Panc1 (cell line): ENCODE measurements around the gene MYO3B. TPM values are rescaled to one million over a fixed set of nuclear protein-coding genes. Genes with fewer than 3 reads are reported as not detected.

Experiments
- ATAC-seq: fragments of 200-7000 bp; cut with Tn5 transposase; 2 replicates; pipeline ENCODE4 v1.9.1; 2020; ENCODE audit warnings: mild to moderate bottlenecking, moderate library complexity
- BruUV-seq: library from RNA; stranded (reverse); fragments of 400-500 nt; replicated peaks from 2 replicates; lab custom pipeline; 2021; lab: Mats Ljungman, UMichigan
- CTCF ChIA-PET: fragments of 300-600 bp; sonication (Branson Sonifier 250); formaldehyde crosslinking; loops from one replicate; lab custom pipeline; 2022; ENCODE audit warnings: antibody characterized with exemption; lab: Charles Lee
- POLR2A ChIA-PET: fragments of 300-600 bp; sonication (Branson Sonifier 250); formaldehyde crosslinking; loops from one replicate; lab custom pipeline; 2022; ENCODE audit warnings: antibody characterized with exemption; lab: Charles Lee
- DNase-seq: peaks from one replicate; pipeline ENCODE4 v3.0.0-alpha.2; 2010; ENCODE audit warnings: low read depth, low spot score
- H3K27ac ChIP-seq: 2 replicates; pipeline ENCODE4 v1.5.1; 2011; ENCODE audit warnings: mild to moderate bottlenecking, low read length, inconsistent platforms
- H3K27me3 ChIP-seq: fragments of 200-500 bp; sonication (Bioruptor generic); 2 replicates; pipeline ENCODE4 v1.6.0; 2014; ENCODE audit warnings: low read length, inconsistent platforms; ENCODE audit not compliant: control insufficient read depth, insufficient read depth
- H3K36me3 ChIP-seq: fragments of 200-500 bp; sonication (Bioruptor generic); 2 replicates; pipeline ENCODE4 v1.5.1; 2014; ENCODE audit warnings: inconsistent platforms, mild to moderate bottlenecking, low read length, moderate library complexity; ENCODE audit not compliant: control insufficient read depth, insufficient read depth
- H3K4me1 ChIP-seq: 2 replicates; pipeline ENCODE4 v1.5.1; 2011; ENCODE audit warnings: inconsistent platforms, mild to moderate bottlenecking, low read length, moderate library complexity; ENCODE audit not compliant: control insufficient read depth, insufficient read depth
- H3K4me3 ChIP-seq, 2 experiments: 2 replicates each; pipeline ENCODE4 v1.5.1; 2011 to 2012; ENCODE audit warnings: low read depth in 2 of 2, low read length in 2 of 2, mild to moderate bottlenecking in 2 of 2, inconsistent platforms in 1 of 2, moderate library complexity in 1 of 2
- H3K9me3 ChIP-seq: fragments of 200-500 bp; sonication (Bioruptor generic); 2 replicates; pipeline ENCODE4 v1.5.1; 2014; ENCODE audit warnings: low read depth, mild to moderate bottlenecking, inconsistent platforms, low read length, moderate library complexity; ENCODE audit not compliant: control insufficient read depth, insufficient read depth
- POLR2AphosphoS5 ChIP-seq: IDR thresholded peaks from 2 replicates; pipeline ENCODE4 v1.6.1; 2012; ENCODE audit warnings: mild to moderate bottlenecking, low read depth, low read length, moderate library complexity
- SIN3A ChIP-seq: IDR thresholded peaks from 2 replicates; pipeline ENCODE4 v1.6.1; 2012; ENCODE audit warnings: low read depth, mild to moderate bottlenecking, low read length, moderate library complexity, borderline replicate concordance; ENCODE audit not compliant: insufficient read depth
- TCF7L2 ChIP-seq: IDR thresholded peaks from 2 replicates; pipeline ENCODE4 v1.6.1; 2011; ENCODE audit warnings: mild to moderate bottlenecking, low read depth, low read length, inconsistent platforms
- in situ Hi-C: cut with HindIII; loops from 2 replicates; pipeline ENCODE4 v1.10.0; 2016; ENCODE audit warnings: low sequenced_read_pairs, low pct_unique_long_range_greater_than_20kb
- intact Hi-C: fragments of 100-400 bp; cut with micrococcal nuclease; formaldehyde crosslinking; loops from one replicate; pipeline ENCODE4 v1.10.0; 2022; ENCODE audit not compliant: unreplicated experiment
- total RNA-seq: library from RNA; stranded (reverse); gene quantifications from one replicate; pipeline ENCODE4 v1.2.1, GENCODE V29; 2021; ENCODE audit not compliant: unreplicated experiment
- TF ChIP-seq, protein P1 (sequence below), 2 experiments: IDR thresholded peaks; 2 replicates each; pipeline ENCODE4 v1.6.1; 2011 to 2012; ENCODE audit warnings: low read depth in 2 of 2, control low read depth in 1 of 2, low read length in 1 of 2, mild to moderate bottlenecking in 1 of 2, moderate library complexity in 1 of 2; ENCODE audit not compliant: insufficient read depth in 1 of 2
- TF ChIP-seq, protein P2 (sequence below): fragments of 450-650 bp; IDR thresholded peaks from 2 replicates; pipeline ENCODE4 v1.5.1; 2017; ENCODE audit warnings: mild to moderate bottlenecking

Gene MYO3B
- total RNA-seq, 1 experiment from 2014 or later = 0.05 TPM

DNA sequence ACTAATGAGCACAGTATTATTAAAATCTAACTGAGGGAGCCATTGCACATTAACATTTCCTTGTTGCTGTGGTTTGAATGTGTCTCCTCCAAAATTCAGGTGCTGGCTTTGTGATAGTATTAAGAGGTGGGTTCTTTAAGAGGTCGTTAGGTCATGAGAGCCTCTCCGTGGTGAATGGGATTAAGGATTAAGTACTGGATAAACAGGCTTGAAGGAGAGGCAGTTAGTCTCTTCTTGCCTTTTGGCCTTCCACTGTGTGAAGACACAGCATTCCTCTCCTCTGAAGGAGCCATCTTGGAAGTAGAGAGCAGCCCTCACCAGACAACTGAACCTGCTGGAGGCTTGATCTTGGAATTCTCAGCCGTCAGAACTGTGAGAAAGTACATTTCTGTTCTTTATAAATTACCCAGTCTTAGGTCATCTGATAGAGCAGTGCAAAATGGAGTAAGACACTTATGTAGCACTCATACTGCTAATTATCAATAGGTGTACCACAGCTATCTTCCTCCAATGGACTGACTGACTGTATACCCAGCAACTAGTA is 182.7 kb downstream of the MYO3B start:
- peaks cover 13% of the 10 kb centered on the region for H3K27me3 ChIP-seq
- ChIA-PET POLR2A (no interaction called here), CTCF (interaction anchor here (0.6 to 1.0 kb wide), 4 partner anchors 9 to 94 kb away, joined by 3 read pairs; no protein-coding TSS in a partner anchor)

DNA sequence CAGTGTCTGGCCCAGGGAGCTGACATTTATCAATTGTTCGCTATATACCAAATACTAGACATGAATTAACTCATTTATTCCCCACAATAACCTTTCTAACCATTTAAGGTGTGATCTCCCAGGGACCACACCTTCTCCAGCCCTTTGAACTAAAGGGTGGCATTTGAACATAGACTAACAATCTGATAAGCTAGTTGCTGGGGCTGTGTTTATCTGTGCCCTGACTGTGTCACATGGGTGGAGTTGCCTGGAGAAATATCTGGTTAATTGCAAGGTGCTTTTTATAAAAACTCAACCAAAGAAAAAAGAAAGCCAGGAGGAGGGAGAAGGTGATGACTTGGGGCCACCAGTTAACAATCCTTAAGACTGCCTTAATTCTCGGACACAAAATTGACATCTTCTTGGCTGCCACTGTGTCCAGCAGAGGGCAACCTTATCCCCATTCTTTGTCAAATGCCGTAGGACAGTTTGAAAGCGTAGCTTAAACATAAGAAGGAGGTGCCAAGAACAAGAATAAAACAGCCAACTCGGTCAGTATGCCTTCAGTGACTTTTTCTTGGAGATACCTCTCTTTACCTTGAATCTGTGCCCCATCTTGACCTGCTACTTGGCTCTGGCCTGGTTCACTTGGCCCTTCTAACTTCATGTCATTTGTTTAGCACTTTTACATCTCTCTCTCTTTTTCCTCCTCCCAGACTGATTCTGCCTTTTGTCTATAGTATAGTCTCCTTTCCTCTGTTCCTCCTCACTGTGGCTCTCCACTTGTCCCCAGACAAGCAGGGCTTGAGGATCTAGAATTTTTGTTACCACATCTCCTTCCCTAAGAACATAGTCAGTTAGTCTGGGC is 183.4 kb downstream of the MYO3B start:
- Histone ChIP-seq H3K4me3 (no peak overlapping the region), H3K27me3 (peaks cover 14% of the 10 kb centered on the region), H3K9me3 (no peaks in the 10 kb centered on the region), H3K27ac (no peak overlapping the region), H3K4me1 (no peaks in the 10 kb centered on the region; the same call in 1 of the 2 replicates), H3K36me3 (no peaks in the 10 kb centered on the region; the same call in 1 of the 2 replicates)
- ChIA-PET CTCF (interaction anchor here (0.5 to 1.1 kb wide), 6 partner anchors 8 to 455 kb away, joined by 3 to 6 read pairs (median 3); partner anchors contain the start of gene GAD1), POLR2A (no interaction called here)
- intact Hi-C loops (loop anchor here (2.0 kb wide), 1 partner anchor 37 kb away; no protein-coding TSS in a partner anchor), in situ Hi-C loops (no loop called here)
- no TSS peak for BruUV-seq
- TF ChIP-seq, protein P1, sequence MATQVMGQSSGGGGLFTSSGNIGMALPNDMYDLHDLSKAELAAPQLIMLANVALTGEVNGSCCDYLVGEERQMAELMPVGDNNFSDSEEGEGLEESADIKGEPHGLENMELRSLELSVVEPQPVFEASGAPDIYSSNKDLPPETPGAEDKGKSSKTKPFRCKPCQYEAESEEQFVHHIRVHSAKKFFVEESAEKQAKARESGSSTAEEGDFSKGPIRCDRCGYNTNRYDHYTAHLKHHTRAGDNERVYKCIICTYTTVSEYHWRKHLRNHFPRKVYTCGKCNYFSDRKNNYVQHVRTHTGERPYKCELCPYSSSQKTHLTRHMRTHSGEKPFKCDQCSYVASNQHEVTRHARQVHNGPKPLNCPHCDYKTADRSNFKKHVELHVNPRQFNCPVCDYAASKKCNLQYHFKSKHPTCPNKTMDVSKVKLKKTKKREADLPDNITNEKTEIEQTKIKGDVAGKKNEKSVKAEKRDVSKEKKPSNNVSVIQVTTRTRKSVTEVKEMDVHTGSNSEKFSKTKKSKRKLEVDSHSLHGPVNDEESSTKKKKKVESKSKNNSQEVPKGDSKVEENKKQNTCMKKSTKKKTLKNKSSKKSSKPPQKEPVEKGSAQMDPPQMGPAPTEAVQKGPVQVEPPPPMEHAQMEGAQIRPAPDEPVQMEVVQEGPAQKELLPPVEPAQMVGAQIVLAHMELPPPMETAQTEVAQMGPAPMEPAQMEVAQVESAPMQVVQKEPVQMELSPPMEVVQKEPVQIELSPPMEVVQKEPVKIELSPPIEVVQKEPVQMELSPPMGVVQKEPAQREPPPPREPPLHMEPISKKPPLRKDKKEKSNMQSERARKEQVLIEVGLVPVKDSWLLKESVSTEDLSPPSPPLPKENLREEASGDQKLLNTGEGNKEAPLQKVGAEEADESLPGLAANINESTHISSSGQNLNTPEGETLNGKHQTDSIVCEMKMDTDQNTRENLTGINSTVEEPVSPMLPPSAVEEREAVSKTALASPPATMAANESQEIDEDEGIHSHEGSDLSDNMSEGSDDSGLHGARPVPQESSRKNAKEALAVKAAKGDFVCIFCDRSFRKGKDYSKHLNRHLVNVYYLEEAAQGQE (IDR thresholded peaks at IDR 0.05; ENCODE audit: insufficient read depth in 1 of 2, low read depth in 2 of 2, low read length in 1 of 2) = no peak
- TF ChIP-seq TCF7L2 (no peak), SIN3A (no peak), POLR2AphosphoS5 (no peak)
- TF ChIP-seq, protein P2, sequence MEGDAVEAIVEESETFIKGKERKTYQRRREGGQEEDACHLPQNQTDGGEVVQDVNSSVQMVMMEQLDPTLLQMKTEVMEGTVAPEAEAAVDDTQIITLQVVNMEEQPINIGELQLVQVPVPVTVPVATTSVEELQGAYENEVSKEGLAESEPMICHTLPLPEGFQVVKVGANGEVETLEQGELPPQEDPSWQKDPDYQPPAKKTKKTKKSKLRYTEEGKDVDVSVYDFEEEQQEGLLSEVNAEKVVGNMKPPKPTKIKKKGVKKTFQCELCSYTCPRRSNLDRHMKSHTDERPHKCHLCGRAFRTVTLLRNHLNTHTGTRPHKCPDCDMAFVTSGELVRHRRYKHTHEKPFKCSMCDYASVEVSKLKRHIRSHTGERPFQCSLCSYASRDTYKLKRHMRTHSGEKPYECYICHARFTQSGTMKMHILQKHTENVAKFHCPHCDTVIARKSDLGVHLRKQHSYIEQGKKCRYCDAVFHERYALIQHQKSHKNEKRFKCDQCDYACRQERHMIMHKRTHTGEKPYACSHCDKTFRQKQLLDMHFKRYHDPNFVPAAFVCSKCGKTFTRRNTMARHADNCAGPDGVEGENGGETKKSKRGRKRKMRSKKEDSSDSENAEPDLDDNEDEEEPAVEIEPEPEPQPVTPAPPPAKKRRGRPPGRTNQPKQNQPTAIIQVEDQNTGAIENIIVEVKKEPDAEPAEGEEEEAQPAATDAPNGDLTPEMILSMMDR = peak; percentile 87
- peak; percentile 15 for DNase-seq
- ATAC-seq = peak; percentile 95

More for the DNA sequence above, 182.7 kb downstream of the MYO3B start:
- no peak overlapping the region for H3K27ac ChIP-seq
- 0 out of 2 replicates have a peak, but pooled peaks have one; percentile 50 for ATAC-seq
- H3K4me1 ChIP-seq = no peaks in the 10 kb centered on the region; the same call in 1 of the 2 replicates
- no TSS peak for BruUV-seq
- H3K4me3 ChIP-seq = no peak overlapping the region
- TF ChIP-seq POLR2AphosphoS5 (no peak), SIN3A (no peak), TCF7L2 (no peak)
- TF ChIP-seq, protein P2 = no peak
- TF ChIP-seq, protein P1 (IDR thresholded peaks at IDR 0.05; ENCODE audit: insufficient read depth in 1 of 2, low read depth in 2 of 2, low read length in 1 of 2) = no peak
- in situ Hi-C loops (no loop called here), intact Hi-C loops (loop anchor here (2.0 kb wide), 1 partner anchor 36 kb away; no protein-coding TSS in a partner anchor)
- no peaks in the 10 kb centered on the region; the same call in 1 of the 2 replicates for H3K36me3 ChIP-seq
- no peaks in the 10 kb centered on the region for H3K9me3 ChIP-seq
- no peak for DNase-seq
